Adrenal gland (tissue), 5 donors: ENCODE results near the gene UBAP1.

ENCODE experiments used
- POLR2A ChIP-seq, 2 donors: fragments of 450-650 bp; IDR thresholded peaks; one replicate each; pipeline ENCODE4 v1.6.1; 2017; ENCODE audit warnings: antibody characterized with exemption in 2 of 2, mild to moderate bottlenecking in 2 of 2, moderate library complexity in 1 of 2
- TF ChIP-seq, protein P1 (sequence below), 6 experiments: fragments of 450-650 bp in 4 of 6; fragments of 200-600 bp in 2 of 6; sonication (generic) in 1 of 6; IDR thresholded peaks; 1 replicate in 5 of 6; 2 replicates in 1 of 6; pipeline versions ENCODE4 v1.5.1 to v1.8.0; 2016 to 2021; ENCODE audit warnings: antibody characterized with exemption in 6 of 6, mild to moderate bottlenecking in 2 of 6, moderate library complexity in 1 of 6
- donor health status: DM: no; HTN: no; CAD: no.

DNA sequence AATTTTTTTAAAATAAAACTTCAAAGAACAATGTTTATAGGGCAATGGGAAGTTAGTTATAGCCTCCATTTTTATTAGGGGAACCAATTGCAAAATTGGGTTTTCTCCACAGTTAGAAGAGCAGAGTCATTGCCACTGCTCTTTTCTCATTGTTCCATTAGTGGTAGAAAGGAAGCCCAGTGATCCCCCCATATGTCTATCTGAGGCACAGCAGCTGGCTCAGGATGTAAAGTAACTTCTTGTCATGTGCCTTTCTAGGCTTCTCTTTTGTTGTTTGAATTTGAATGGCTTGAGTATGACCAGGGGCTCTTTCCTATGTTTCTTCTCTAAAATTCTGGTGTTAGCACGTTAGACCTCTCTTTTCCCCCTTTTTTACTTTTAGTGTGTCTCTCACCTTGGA, 61.2 kb downstream of the UBAP1 start:
- TF ChIP-seq POLR2A (IDR thresholded peaks at IDR 0.05): no peak
- TF ChIP-seq, protein P1, sequence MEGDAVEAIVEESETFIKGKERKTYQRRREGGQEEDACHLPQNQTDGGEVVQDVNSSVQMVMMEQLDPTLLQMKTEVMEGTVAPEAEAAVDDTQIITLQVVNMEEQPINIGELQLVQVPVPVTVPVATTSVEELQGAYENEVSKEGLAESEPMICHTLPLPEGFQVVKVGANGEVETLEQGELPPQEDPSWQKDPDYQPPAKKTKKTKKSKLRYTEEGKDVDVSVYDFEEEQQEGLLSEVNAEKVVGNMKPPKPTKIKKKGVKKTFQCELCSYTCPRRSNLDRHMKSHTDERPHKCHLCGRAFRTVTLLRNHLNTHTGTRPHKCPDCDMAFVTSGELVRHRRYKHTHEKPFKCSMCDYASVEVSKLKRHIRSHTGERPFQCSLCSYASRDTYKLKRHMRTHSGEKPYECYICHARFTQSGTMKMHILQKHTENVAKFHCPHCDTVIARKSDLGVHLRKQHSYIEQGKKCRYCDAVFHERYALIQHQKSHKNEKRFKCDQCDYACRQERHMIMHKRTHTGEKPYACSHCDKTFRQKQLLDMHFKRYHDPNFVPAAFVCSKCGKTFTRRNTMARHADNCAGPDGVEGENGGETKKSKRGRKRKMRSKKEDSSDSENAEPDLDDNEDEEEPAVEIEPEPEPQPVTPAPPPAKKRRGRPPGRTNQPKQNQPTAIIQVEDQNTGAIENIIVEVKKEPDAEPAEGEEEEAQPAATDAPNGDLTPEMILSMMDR (IDR thresholded peaks at IDR 0.05): no peak
